DMS153 treated with DMSO at 0.1 percent for 48 hours (cell line): ENCODE data around the gene WFDC1.

Experiments
- DNase-seq: peaks from one replicate; lab custom pipeline; 2025; ENCODE audit not compliant: unreplicated experiment; lab: John Stamatoyannopoulos, UW

Gene WFDC1, protein sequence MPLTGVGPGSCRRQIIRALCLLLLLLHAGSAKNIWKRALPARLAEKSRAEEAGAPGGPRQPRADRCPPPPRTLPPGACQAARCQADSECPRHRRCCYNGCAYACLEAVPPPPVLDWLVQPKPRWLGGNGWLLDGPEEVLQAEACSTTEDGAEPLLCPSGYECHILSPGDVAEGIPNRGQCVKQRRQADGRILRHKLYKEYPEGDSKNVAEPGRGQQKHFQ

DNA sequence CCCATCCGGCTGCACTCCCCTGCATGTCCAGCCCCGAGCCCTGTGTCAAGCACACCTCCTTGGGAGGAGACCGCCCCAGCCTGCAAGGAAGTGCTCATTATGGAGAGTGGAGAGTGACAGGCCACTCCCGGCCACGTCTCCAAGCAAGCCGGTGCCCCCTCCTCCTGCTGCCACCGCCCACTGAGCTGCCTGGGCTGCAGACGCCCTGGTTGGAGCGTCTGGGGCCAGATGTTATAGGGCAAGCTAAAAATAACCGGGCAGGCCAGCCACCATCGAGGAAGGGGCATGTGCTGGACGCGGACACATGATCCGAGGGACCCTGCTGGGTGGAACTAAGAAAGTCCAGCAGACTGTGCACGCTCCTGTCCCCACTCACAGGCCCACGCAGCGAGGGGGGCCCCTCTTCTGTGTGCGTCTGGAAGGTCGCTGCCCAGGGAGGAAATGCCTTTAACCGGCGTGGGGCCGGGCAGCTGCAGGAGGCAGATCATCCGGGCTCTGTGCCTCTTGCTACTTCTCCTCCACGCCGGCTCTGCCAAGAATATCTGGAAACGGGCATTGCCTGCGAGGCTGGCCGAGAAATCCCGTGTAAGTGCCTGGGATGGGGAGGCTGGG is at the start of gene WFDC1:
TSS of gene WFDC1 (plus strand) at position 348 of the 612 bp plus-strand sequence. CDS start at position 442, 94 bp downstream.
- DNase-seq = no peak

DNA sequence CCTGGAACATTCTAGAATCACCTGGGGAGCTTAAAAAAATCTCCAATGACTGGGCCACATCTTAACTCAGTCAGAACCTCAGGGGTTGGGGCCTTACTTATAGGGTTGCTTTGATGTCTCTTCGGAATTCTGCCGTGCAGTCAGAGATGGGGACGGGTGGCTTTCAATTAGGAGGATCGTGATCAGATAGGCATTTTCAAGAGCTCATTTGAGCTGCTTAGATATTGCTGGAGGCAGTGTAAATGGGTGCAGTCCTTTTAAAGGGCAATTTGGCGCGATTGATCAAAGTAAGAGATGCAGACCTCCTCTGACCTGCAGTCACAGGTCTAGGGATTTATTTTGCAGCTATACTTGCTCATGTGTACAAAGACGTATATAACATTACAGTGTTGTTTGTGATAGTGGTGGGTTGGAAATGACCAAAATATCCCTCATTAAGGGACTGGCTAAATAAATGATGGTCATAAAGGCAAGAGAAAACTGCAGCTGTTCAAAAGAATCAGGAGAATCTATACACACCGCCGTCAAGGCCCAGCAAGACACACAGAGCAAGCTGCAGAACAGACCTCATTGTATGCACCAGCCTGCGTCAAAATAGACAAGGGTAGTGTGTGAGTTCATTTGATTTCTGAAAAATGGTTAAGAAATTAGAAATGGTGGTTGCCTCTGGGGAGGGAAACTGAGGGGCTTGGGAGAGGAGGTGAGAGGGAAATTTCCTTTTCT is 48.6 kb upstream of the WFDC1 start:
- DNase-seq = no peak

DNA sequence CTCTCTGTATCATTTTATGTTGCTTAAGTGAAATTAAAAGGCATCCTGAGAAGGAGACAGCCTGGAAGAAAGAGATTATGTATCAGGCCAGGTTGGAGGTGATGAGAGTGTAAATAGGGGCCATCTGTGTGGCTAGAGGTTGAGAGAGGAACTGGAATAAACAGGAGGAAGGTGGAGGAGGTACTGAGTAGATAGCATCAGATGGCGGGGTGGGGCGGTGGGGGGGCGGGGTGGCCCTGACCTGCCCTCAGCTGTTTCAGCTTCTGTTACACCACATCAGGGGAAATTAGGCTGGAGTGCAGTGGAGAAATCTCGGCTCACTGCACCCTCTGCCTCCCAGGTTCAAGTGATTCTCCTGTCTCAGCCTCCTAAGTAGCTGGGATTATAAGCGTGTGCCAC is 48.0 kb upstream of the WFDC1 start:
- DNase-seq = no peak

DNA sequence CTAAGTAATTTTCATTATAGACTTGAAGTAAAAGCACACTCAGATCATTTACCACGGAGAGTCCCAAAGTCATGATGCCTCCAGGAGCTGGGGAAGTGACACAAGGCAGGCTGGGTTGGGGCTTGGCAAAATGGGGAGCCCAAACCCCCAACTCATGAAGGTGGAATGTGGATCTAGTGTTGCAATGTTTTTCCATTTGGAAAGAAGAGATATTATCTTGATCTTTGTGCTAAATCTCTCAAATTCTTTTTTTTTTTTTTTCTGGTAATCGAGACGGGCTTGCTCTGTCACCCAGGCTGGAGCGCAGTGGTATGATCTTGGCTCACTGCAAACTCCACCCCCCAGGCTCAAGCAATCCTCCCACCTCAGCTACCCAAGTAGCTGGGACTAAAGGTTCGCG is 47.3 kb upstream of the WFDC1 start:
- no peak for DNase-seq

DNA sequence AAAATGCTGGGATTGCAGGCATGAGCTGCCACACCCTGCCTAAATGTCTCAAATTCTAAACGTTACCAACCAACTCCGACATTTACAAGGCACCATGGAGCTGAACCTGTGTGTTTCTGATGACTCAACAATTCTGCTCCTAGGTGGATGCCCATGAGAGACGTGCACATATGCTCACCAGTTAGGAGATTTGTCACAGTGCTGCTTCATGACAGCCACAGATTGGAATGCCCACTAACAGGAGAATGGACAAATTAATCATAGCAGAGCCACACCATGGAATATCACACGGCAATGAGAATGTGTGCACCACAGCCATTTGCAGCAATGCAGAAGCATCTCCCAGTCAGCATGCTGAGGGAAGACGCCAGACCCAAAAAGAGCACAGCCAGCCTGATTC is 46.8 kb upstream of the WFDC1 start:
- DNase-seq = no peak

DNA sequence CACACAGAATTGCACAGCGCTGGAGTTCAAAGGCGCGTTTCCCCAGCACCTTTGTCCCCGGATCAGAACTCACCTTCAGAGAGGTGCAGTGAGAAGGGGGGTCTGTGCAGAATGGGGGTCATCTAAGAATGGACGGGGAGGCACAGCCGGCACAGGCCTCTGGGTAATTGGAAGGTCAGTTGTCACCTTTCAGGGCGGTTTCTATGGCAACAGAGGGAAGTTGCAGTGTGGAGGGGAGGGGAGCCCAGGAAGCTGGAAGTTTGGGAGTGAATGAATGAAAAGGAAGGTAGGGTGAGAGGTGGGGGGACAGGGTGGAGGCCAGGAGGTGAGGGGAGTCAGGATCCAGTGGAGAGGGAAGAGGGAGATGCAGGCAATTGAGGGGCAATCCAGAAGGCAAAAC is 42.5 kb upstream of the WFDC1 start:
- no peak for DNase-seq

DNA sequence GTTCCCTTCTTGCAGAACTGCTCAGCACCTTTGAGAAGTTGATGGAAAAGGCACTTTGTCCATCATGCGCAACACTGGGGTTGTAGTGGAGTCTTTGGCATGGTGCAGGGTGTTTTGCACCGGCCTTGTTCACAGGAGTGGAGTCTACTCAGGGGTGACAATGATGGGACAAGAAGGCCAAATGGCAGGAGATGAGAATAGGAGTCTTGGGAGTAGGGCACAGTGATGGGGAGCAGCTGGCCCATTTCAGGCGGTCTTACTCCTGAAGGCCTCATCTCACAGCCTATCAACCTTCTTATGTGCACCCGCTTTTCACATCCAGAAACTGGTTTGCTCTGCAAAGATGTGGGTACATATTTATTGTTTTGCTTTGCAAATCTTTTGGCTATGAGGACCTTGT is 41.5 kb upstream of the WFDC1 start:
- no peak for DNase-seq

DNA sequence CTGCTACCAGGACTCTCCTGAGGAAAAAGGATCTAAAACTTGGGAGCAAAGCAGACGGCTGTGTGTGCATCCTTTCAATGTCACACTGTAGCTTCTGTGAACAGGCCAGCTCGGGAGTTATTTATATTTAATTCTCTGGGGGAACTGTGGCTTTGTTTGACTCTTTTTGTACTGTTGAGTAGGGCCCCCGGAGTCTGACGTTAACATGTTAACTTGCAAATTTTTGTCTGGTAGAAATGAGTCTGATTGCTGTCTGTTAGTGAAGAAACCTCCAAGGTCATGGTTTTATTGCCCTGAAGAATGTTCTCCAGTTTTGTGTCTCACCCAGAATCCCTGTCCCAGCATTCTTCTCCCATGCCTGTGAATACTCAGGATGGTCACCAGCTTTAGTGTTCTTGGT is 40.6 kb upstream of the WFDC1 start:
- no peak for DNase-seq

DNA sequence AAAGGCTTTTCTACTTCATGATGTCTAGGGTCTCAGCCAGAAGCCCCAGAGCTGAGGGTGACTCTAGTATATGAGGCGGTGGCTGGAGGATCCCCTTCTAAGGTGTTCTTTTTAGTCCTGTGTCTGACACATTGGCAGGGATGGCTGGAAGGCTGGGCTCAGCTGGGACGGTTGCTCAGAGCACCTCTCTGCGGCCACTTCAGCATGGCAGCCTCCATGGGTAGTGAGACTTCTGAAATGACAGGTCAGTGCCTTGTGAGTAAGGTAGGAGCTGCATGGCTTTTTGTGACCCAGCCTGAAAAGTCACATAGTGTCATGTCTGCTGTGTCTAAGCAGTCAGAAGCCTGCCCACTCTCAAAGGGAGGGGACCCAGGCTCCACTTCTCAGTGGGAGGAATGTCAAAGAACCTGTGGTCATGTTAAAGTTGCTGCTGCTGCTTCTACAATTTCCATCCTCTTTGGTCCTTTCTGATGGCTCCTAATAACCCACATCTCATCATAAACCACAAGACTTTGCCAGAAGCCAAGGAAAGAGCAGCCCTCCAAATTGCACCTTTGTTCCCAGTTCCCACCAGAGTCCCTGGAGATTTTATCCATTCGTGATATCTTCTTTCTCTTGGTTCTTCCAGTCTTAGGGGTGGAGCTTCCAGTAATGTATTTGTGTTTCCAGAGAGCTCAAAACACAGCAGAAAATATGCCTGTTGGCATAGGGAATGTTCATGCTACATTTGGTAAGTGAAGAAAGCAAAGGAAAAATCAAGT is 39.4 kb upstream of the WFDC1 start:
- no peak for DNase-seq

DNA sequence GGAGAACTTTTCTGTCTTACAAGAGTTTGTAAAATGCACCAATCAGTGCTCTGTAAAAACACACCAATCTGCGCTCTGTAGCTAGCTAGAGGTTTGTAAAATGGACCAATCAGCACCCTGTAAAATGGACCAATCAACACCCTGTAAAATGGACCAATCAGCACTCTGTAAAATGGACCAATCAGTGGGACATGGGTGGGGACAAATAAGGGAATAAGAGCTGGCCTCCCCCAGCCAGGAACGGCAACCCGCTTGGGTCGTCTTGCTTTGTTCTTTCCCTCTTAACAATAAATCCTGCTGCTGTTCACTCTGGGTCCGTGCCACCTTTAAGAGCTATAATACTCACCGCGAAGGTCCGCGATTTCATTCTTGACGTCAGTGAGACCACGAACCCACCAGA is 36.4 kb upstream of the WFDC1 start:
- no peak for DNase-seq

DNA sequence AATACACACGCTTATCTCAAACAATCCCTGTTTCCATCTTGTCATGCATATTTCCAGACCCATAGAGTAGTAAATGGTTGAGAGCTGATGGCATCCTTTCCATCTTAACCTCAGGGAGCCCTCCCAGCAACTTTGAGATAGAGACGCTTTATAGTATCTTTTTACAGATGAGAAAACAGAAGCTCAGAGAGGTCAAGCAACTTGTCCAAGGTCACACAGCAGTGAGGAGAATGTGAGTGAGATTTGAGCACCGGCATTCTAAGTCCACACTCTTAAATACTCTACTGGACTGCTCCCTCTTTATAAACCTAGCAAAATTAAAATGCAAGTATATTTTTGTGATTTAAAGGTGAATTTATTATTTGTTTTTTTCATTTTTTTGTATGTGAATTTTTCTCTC is 35.0 kb upstream of the WFDC1 start:
- DNase-seq = no peak

DNA sequence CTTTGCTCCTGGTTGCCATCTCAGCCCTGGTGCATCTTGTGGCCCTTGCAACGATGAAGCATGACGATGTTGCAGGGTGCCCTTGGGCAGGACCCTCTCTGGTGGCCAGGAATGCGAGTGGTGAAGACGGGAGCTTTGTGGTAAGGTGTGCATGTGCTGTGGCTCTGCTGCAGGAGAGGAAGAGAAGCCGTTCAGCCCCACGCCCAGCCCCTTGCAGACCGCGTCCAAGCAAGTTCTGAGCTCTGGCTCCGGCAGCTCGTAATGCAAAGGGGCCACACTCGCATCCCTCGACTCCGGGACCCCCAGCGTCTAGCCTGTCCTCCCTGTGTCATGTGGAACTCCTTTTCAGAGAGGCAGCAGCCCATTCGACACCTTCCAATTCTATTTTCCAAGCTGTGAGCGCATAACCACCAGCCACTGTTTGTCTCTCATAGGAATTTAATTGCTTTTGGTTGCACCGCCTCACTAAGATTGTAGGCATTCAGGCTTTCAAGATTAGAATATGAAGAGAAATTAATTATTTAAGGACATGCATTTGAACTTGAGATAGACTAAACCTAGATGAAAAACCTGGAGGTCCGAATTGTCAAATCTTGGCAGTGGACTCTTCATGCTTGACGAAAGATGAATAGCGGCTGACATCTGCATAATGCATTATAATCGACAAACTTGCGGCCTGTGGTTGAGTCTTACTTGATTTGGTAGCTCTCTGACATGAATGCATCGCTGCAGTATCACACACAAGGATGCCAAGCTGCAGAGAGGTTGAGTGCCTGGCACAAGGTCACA is 33.7 kb upstream of the WFDC1 start:
- DNase-seq = no peak

DNA sequence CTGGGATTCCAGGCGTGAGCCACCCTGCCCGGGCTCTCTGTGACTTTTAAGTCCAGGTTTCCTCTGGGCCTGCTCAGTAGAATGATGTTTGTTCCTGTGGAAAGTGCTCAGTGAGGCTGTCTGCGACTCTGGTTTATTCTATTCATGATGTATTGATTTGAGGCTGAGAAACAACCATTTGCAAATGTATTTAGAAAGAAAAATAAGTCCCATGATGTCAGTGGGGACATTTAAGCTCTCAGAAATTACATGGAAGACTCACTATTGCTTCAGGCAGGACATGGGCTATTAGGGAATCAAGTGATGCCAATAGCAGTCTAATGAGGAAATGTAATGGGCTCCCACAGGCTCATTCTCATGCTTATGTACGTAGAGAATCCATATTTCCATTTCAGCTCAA is 32.6 kb upstream of the WFDC1 start:
- DNase-seq = no peak

DNA sequence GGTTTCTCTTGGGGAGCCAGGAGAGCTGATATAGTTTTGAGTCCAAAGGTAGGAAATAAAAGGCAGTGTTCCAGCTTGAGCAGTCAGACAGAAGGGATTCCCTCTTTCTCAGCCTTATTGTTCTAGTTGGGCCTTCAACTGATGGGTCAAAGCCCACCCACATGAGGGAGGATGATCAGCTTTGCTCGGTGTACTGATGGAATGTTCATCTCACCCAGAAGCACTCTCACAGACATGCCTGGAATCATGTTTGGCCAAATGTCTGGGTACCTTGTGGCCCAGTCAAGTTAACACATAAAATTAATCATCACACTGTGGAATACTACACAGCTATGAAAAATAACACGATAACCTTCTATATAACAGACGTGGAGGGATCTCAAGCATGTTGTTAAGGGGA is 31.7 kb upstream of the WFDC1 start:
- DNase-seq = no peak

DNA sequence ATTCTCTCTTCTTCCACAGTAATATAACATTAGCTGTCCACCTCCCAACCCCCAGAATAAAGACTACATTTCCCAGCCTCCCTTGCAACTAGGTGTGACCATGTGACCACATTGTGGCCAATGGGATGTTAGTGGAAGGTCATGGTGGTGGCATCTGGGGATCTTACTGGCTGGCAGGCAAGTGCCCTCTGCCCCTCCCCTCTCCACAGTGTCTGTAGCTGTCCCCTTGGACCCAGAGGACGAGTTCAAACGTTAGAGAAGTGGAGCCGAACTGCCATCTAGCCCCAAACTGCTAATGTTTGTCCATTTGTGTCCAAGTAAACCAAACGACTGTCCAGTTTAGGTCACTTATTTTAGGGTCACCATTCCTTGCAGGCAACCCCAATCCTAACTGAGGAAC is 28.2 kb upstream of the WFDC1 start:
- DNase-seq = peak; percentile 25

DNA sequence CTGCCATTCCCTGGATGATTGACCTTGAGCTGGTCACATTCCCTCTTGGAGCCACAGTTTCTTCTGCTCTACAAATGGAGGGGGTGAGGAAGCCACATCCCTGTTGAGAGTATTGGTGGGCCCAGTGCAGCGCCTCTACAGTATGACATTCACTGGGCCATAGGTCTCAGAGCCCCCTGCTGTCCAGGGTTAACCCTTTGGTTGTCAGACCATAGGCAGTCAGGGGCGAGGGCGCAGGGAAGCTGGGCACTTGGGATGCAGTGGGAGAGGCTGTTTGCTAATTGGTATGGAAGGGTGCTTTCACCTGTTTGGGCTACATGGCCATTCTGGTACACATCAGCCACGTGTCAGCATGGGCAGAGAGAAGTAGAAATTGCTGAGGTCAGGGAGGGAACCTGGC is 27.3 kb upstream of the WFDC1 start:
- DNase-seq = no peak

DNA sequence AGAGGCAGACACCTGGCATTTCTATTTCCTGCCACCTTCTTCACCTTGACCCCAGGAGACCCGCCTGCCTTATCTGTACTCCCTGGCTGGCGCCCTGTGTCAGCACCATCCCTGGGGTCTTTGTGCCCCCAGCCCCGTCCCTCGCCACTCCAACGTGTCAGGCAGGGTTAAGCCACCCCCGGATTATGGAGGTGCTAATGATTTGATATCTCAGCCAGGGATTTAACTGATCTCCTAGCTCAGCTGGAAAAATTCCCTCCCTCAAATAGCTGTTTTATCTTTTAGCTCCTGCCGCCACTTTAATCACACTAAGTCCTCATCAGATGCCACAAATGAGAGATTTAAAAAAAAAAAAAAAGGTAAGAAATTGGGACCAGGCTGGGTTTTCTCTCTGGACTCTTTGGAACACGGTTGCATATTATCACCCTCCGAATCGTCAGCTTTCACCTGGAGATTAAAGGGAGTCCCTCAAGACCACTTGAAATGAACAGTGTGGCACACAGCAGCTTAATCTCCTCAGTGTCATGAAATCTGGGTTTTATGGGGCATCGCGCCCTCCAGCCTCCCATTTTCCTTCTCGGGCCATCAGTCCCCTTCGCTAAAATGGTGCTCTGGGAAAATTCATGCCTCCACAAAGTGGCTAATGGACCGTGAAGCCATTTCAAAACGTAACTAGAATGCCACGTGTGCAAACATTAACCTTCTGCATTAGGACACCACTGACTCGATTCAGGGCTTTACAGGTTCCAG is 26.2 kb upstream of the WFDC1 start:
- DNase-seq = no peak

DNA sequence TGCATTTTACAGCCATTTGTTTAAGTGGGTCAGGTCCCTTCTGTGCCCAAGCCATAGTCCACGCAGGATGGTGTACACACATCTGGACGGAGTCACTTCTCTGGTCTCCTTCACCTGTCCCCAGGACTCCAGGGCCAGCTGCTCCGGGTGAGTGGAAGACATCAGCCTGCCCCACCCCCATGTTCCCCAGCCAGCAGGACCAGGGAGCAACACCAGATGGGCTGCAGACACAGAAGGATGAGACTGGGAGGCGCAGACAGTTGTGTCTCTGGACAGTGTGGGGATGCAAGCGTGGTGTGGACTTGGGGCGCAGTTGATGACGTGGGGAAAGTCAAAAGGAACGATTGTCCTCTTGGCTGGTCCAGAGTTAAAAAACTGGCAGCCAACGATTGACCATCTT is 24.6 kb upstream of the WFDC1 start:
- DNase-seq = no peak

DNA sequence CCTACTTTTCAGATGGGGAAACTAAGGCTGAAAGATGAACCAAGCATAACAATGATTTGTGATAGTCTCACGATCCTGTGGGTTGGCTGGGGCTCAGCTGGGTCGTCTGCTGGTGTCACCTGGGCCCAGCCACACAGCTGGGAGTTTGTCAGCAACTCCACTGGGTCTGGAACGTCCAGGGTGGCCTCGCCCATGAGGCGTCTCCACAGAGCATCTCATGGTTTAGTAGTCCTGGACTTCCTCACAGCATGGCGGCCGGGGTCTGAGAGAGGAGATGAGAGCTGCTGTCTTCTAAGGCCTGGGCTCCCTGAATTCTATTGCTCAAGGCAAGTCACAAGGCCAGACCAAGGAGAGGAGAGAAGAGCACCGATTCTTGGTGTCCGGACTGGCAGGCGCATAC is 24.1 kb upstream of the WFDC1 start:
- DNase-seq = no peak

DNA sequence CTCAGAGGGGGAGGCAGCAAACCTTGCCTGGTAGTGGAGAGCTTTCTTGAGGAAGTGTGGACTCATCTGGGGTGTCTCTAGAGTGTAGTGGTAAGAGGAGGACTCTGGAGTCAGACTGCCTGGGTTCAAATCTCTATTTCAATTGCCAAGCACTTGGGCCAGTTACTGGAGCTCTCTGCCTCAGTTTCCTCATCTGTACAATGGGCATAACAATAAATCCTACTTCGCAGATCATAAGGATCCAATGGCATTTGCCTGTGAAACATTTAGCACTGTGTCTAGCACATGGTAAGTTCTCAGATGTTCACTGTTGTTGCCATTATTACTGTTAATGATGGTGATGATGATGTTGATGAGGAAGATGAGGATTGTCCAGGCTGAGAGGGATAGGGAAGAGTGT is 23.6 kb upstream of the WFDC1 start:
- DNase-seq = no peak
